ENCODE results near the gene CUL4B. TPM values are rescaled to one million over a fixed set of nuclear protein-coding genes. Genes with fewer than 3 reads are reported as not detected.

The CUL4B gene
- total and polyA plus RNA-seq, 10 of the 15 experiments (the other 5 are each of a cell fraction or from before 2014, with no cell fraction given), result 11.0 to 37.3 (median 24.4) TPM

DNA sequence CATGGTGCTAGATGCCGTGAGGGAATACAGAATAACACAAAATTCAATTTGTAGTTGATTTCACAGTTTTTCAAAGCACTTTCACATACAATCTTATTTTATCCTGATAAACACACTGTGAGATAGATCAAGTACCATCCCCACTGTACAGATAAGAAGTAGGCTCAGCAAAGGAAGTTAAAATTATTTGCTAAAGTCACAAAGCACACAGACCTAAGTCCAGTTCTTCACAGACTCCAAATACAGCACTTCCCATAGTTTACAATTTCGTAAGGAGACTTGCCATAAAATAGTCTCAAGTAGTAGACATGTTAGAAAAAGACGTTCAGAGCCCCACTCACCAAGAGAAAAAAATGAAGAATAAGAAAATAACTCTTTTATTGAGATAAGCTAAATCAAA is 7.8 kb upstream of the CUL4B start (continued):
- TF ChIP-seq ASH2L (IDR thresholded peaks at IDR 0.05; ENCODE audit: borderline replicate concordance, low read depth) (no peak), USF1 (IDR thresholded peaks at IDR 0.05; ENCODE audit: borderline replicate concordance, extremely low read length, insufficient read depth, low read depth, low read length) (no peak), ZNF24 (IDR thresholded peaks at IDR 0.05) (no peak), ZBTB4 (CRISPR knock-in tag; IDR thresholded peaks at IDR 0.05) (no peak), ZSCAN29 (IDR thresholded peaks at IDR 0.05) (no peak), BHLHE40 (IDR thresholded peaks at IDR 0.05; ENCODE audit: borderline replicate concordance in 1 of 2, low read depth in 2 of 2, low read length in 1 of 2) (no peak)

- no peak for FAIRE-seq
- H3K9ac ChIP-seq (ENCODE audit: control insufficient read depth, insufficient read depth, low read length), result no peak overlapping the region
- RAD21 ChIA-PET (ENCODE audit: unreplicated experiment), result no interaction called here
- H4K20me1 ChIP-seq (ENCODE audit: control insufficient read depth, insufficient read depth), result no peaks in the 10 kb centered on the region
- POLR2A ChIA-PET, result interaction anchor here (0.9 kb wide), 1 partner anchor 10 kb away, joined by 3 read pairs; no protein-coding TSS in a partner anchor
- no peak for ATAC-seq
- H3K9me3 ChIP-seq (replicated peaks; ENCODE audit: control insufficient read depth, insufficient read depth, low read length), result no peaks in the 10 kb centered on the region
- in situ Hi-C loops (cut with MboI) (no loop called here), intact Hi-C loops (cut with micrococcal nuclease; ENCODE audit: unreplicated experiment) (no loop called here)
- H3K4me2 ChIP-seq (ENCODE audit: control insufficient read depth, insufficient read depth), result no peak overlapping the region
- no peaks in the 10 kb centered on the region for H3K4me1 ChIP-seq (ENCODE audit: control insufficient read depth, insufficient read depth, low read length)
- no peaks in the 10 kb centered on the region for H3K36me3 ChIP-seq (ENCODE audit: control insufficient read depth in 2 of 2, insufficient read depth in 2 of 2, low read length in 1 of 2)
- no peak overlapping the region for H3K27ac ChIP-seq (ENCODE audit: control insufficient read depth, insufficient read depth)
- CTCF ChIA-PET, result no interaction called here
- SMC1A ChIA-PET (ENCODE audit: uncharacterized antibody, unreplicated experiment), result interaction anchor here (1.0 to 1.6 kb wide), 2 partner anchors 14 to 93 kb away, joined by 3 read pairs; no protein-coding TSS in a partner anchor
- no peaks in the 10 kb centered on the region for H3K79me2 ChIP-seq (ENCODE audit: control insufficient read depth, insufficient read depth, low read length)
- DNase-seq (ENCODE audit: low read depth, low spot score), result no peak
- H3K27me3 ChIP-seq (replicated peaks in 1 of 2; ENCODE audit: control insufficient read depth in 2 of 2, insufficient read depth in 2 of 2, low read length in 1 of 2), result no peaks in the 10 kb centered on the region
- no peak overlapping the region for H2AFZ ChIP-seq (ENCODE audit: control insufficient read depth, low read depth, low read length)
- no peak overlapping the region for H3K4me3 ChIP-seq
- BruUV-seq (replicated peaks), result no TSS peak
- TF ChIP-seq RAD21 (IDR thresholded peaks at IDR 0.05; ENCODE audit: insufficient read depth, low read depth, low read length) (no peak), MEF2B (IDR thresholded peaks at IDR 0.05; ENCODE audit: partially characterized antibody, poor library complexity, severe bottlenecking) (no peak), KLF5 (IDR thresholded peaks at IDR 0.05; ENCODE audit: partially characterized antibody) (no peak), PKNOX1 (IDR thresholded peaks at IDR 0.05) (no peak), NFXL1 (IDR thresholded peaks at IDR 0.05; ENCODE audit: borderline replicate concordance) (no peak)
- TF ChIP-seq, protein P1, sequence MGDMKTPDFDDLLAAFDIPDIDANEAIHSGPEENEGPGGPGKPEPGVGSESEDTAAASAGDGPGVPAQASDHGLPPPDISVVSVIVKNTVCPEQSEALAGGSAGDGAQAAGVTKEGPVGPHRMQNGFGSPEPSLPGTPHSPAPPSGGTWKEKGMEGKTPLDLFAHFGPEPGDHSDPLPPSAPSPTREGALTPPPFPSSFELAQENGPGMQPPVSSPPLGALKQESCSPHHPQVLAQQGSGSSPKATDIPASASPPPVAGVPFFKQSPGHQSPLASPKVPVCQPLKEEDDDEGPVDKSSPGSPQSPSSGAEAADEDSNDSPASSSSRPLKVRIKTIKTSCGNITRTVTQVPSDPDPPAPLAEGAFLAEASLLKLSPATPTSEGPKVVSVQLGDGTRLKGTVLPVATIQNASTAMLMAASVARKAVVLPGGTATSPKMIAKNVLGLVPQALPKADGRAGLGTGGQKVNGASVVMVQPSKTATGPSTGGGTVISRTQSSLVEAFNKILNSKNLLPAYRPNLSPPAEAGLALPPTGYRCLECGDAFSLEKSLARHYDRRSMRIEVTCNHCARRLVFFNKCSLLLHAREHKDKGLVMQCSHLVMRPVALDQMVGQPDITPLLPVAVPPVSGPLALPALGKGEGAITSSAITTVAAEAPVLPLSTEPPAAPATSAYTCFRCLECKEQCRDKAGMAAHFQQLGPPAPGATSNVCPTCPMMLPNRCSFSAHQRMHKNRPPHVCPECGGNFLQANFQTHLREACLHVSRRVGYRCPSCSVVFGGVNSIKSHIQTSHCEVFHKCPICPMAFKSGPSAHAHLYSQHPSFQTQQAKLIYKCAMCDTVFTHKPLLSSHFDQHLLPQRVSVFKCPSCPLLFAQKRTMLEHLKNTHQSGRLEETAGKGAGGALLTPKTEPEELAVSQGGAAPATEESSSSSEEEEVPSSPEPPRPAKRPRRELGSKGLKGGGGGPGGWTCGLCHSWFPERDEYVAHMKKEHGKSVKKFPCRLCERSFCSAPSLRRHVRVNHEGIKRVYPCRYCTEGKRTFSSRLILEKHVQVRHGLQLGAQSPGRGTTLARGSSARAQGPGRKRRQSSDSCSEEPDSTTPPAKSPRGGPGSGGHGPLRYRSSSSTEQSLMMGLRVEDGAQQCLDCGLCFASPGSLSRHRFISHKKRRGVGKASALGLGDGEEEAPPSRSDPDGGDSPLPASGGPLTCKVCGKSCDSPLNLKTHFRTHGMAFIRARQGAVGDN (IDR thresholded peaks at IDR 0.05), result no peak
Observed at GRCh38 chrX:120568035-120568434, 7.3 kb upstream of the CUL4B start.

Data from GM12878 (cell line).